Gastrocnemius medialis (tissue), 4 donors: ENCODE data around the gene SWAP70.

Source experiments
- CTCF ChIP-seq, 5 experiments: fragments of 450-650 bp in 3 of 5; fragments of 200-600 bp in 2 of 5; sonication (generic) in 2 of 5; IDR thresholded peaks in 4 of 5; conservative IDR thresholded peaks in 1 of 5; 1 replicate in 4 of 5; 2 replicates in 1 of 5; pipeline ENCODE4 v1.5.1; 2016 to 2019; ENCODE audit warnings: antibody characterized with exemption in 5 of 5, mild to moderate bottlenecking in 3 of 5, moderate library complexity in 3 of 5
- POLR2A ChIP-seq, 2 donors: fragments of 450-650 bp; IDR thresholded peaks; one replicate each; pipeline ENCODE4 v1.6.1; 2017; ENCODE audit warnings: antibody characterized with exemption in 2 of 2, mild to moderate bottlenecking in 2 of 2, moderate library complexity in 2 of 2

GRCh38 chr11:9761441-9761945 is 97.6 kb downstream of the SWAP70 start:
- TF ChIP-seq CTCF (IDR thresholded peaks at IDR 0.05 in 4 of 5, conservative IDR thresholded peaks at IDR 0.05 in 1 of 5), result no peak
- TF ChIP-seq POLR2A (IDR thresholded peaks at IDR 0.05), result no peak
